ENCODE results near the gene LRP3. TPM values are rescaled to one million over a fixed set of nuclear protein-coding genes. Genes with fewer than 3 reads are reported as not detected.
A peak's percentile ranks its signal among the peaks of the same experiment; 100 is the strongest.

LRP3 gene
- polyA plus RNA-seq, 1 of the 3 experiments (the other 2 are of a cell fraction), result 8.2 TPM

DNA sequence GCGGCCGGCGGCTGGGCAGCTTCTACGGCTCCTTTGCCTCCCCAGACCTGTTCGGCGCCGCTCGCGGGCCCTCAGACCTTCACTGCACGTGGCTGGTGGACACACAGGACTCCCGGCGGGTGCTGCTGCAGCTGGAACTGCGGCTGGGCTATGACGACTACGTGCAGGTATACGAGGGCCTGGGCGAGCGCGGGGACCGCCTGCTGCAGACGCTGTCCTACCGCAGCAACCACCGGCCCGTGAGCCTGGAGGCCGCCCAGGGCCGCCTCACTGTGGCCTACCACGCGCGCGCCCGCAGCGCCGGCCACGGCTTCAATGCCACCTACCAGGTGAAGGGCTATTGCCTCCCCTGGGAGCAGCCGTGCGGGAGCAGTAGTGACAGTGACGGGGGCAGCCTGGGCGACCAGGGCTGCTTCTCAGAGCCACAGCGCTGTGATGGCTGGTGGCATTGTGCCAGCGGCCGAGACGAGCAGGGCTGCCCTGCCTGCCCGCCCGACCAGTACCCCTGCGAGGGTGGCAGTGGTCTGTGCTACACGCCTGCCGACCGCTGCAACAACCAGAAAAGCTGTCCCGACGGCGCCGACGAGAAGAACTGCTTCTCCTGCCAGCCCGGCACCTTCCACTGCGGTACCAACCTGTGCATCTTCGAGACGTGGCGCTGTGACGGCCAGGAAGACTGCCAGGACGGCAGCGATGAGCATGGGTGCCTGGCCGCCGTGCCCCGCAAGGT is 11.6 kb downstream of the LRP3 start (continued):
- no peak for TF ChIP-seq CHD2 (IDR thresholded peaks at IDR 0.05; ENCODE audit: low read length, partially characterized antibody)

DNA sequence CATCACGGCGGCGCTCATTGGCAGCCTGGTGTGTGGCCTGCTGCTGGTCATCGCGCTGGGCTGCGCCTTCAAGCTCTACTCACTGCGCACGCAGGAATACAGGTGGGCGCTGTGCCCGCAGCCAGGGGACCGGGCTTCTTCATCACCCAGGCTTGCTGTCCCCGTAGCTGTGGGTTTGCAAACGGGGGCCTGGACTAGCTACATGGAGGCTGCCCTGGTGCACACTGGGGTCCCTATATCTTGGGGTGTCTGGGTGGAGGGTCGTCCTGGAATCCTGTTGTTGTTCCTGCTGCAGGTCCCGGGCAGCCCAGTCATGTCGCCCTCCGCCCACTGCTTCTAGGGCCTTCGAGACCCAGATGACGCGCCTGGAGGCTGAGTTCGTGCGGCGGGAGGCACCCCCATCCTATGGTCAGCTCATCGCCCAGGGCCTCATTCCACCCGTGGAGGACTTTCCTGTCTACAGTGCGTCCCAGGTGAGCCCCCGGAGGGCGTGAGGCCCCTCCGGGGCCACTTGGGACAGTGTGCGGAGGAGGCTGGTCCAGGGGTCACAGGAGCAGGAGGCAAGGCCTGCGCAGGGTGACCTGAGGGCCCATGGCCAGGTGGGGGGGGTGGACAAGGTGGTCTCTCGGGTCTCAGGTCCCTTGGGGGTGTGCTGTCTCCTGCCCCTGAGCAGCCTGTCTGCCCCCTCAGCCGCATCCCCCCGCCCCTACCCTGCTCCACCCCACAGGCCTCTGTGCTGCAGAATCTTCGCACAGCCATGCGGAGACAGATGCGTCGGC is 12.3 kb downstream of the LRP3 start:
- Histone ChIP-seq H3K4me3 (ENCODE audit: low read depth in 2 of 2, low read length in 1 of 2) (no peak overlapping the region), H3K79me2 (ENCODE audit: insufficient read depth) (no peaks in the 10 kb centered on the region), H3K27ac (ENCODE audit: low read depth in 2 of 2, low read length in 1 of 2) (no peak overlapping the region), H3K27me3 (ENCODE audit: insufficient read depth) (no peaks in the 10 kb centered on the region), H3K4me1 (ENCODE audit: control insufficient read depth in 1 of 2, insufficient read depth in 2 of 2, low read depth in 1 of 2, low read length in 1 of 2) (no peaks in the 10 kb centered on the region; a peak in 1 of 4 replicates), H3K9me2 (no peaks in the 10 kb centered on the region), H3K36me3 (replicated peaks in 1 of 2; ENCODE audit: control insufficient read depth in 1 of 2, insufficient read depth in 2 of 2, low read length in 1 of 2) (peaks cover 0 to 3% of the 10 kb centered on the region in 2 experiments), H3K4me2 (no peak overlapping the region), H4K20me1 (ENCODE audit: insufficient read depth) (no peaks in the 10 kb centered on the region), H3F3A (replicated peaks; ENCODE audit: insufficient read depth) (no peaks in the 10 kb centered on the region), H3K9ac (no peak overlapping the region), H2AFZ (ENCODE audit: low read depth) (no peak overlapping the region), H3K9me3 (no peaks in the 10 kb centered on the region)
- TF ChIP-seq MEF2A (IDR thresholded peaks at IDR 0.05; ENCODE audit: borderline replicate concordance, low read depth), result no peak
- TF ChIP-seq TCF12 (IDR thresholded peaks at IDR 0.05), result no peak
- TF ChIP-seq TAF1 (IDR thresholded peaks at IDR 0.05; ENCODE audit: borderline replicate concordance, low read depth, low read length), result no peak
- TF ChIP-seq, protein P1, sequence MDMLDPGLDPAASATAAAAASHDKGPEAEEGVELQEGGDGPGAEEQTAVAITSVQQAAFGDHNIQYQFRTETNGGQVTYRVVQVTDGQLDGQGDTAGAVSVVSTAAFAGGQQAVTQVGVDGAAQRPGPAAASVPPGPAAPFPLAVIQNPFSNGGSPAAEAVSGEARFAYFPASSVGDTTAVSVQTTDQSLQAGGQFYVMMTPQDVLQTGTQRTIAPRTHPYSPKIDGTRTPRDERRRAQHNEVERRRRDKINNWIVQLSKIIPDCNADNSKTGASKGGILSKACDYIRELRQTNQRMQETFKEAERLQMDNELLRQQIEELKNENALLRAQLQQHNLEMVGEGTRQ (IDR thresholded peaks at IDR 0.05; ENCODE audit: borderline replicate concordance, low read depth, low read length), result no peak
- TF ChIP-seq SIN3A (IDR thresholded peaks at IDR 0.05; ENCODE audit: borderline replicate concordance, low read depth, low read length), result no peak
- TF ChIP-seq RXRA (IDR thresholded peaks at IDR 0.05; ENCODE audit: borderline replicate concordance, low read depth), result no peak
- ChIA-PET CTCF (interaction anchor here (0.9 to 1.3 kb wide), 3 partner anchors 12 to 62 kb away, joined by 3 read pairs; no protein-coding TSS in a partner anchor), POLR2A (no interaction called here)
- DNase-seq, result peak; percentile 26
- 90% methylated on average over 28 of the region's 38 CpGs for WGBS (ENCODE audit: low lambda C conversion rate)

DNA sequence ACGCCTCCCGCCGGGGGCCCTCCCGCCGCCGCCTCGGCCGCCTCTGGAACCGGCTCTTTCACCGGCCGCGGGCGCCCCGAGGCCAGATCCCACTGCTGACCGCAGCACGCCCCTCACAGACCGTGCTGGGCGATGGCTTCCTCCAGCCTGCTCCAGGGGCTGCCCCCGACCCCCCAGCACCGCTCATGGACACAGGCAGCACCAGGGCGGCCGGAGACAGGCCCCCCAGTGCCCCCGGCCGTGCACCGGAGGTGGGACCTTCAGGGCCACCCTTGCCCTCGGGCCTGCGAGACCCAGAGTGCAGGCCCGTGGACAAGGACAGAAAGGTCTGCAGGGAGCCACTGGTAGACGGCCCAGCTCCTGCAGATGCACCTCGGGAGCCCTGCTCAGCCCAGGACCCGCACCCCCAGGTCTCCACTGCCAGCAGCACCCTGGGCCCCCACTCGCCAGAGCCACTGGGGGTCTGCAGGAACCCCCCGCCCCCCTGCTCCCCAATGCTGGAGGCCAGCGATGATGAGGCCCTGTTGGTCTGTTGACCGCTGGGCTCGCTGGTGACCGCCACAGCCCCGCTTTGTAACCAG is 13.0 kb downstream of the LRP3 start:
- H3K9me2 ChIP-seq, result no peaks in the 10 kb centered on the region
- H3K4me3 ChIP-seq (ENCODE audit: low read depth in 2 of 2, low read length in 1 of 2), result no peak overlapping the region
- no peak overlapping the region; a peak in 1 of 4 replicates for H3K27ac ChIP-seq (ENCODE audit: low read depth in 2 of 2, low read length in 1 of 2)
- H3F3A ChIP-seq (replicated peaks; ENCODE audit: insufficient read depth), result no peaks in the 10 kb centered on the region
- no peak overlapping the region for H3K9ac ChIP-seq
- no peaks in the 10 kb centered on the region for H3K27me3 ChIP-seq (ENCODE audit: insufficient read depth)
- 99% methylated on average over 15 of the region's 38 CpGs for WGBS (ENCODE audit: low lambda C conversion rate)
- ChIA-PET POLR2A (no interaction called here), CTCF (interaction anchor here (1.0 to 1.4 kb wide), 5 partner anchors 13 to 571 kb away, joined by 3 to 6 read pairs (median 3); no protein-coding TSS in a partner anchor)
- peak; percentile 40 for DNase-seq
- no peaks in the 10 kb centered on the region for H3K9me3 ChIP-seq
- H2AFZ ChIP-seq (ENCODE audit: low read depth), result no peak overlapping the region
- H3K4me1 ChIP-seq (ENCODE audit: control insufficient read depth in 1 of 2, insufficient read depth in 2 of 2, low read depth in 1 of 2, low read length in 1 of 2), result no peaks in the 10 kb centered on the region; a peak in 1 of 4 replicates
- peaks cover 0 to 3% of the 10 kb centered on the region in 2 experiments for H3K36me3 ChIP-seq (replicated peaks in 1 of 2; ENCODE audit: control insufficient read depth in 1 of 2, insufficient read depth in 2 of 2, low read length in 1 of 2)
- H3K4me2 ChIP-seq, result no peak overlapping the region
- no peaks in the 10 kb centered on the region for H3K79me2 ChIP-seq (ENCODE audit: insufficient read depth)
- no peaks in the 10 kb centered on the region for H4K20me1 ChIP-seq (ENCODE audit: insufficient read depth)
- TF ChIP-seq, protein P2, sequence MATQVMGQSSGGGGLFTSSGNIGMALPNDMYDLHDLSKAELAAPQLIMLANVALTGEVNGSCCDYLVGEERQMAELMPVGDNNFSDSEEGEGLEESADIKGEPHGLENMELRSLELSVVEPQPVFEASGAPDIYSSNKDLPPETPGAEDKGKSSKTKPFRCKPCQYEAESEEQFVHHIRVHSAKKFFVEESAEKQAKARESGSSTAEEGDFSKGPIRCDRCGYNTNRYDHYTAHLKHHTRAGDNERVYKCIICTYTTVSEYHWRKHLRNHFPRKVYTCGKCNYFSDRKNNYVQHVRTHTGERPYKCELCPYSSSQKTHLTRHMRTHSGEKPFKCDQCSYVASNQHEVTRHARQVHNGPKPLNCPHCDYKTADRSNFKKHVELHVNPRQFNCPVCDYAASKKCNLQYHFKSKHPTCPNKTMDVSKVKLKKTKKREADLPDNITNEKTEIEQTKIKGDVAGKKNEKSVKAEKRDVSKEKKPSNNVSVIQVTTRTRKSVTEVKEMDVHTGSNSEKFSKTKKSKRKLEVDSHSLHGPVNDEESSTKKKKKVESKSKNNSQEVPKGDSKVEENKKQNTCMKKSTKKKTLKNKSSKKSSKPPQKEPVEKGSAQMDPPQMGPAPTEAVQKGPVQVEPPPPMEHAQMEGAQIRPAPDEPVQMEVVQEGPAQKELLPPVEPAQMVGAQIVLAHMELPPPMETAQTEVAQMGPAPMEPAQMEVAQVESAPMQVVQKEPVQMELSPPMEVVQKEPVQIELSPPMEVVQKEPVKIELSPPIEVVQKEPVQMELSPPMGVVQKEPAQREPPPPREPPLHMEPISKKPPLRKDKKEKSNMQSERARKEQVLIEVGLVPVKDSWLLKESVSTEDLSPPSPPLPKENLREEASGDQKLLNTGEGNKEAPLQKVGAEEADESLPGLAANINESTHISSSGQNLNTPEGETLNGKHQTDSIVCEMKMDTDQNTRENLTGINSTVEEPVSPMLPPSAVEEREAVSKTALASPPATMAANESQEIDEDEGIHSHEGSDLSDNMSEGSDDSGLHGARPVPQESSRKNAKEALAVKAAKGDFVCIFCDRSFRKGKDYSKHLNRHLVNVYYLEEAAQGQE (IDR thresholded peaks at IDR 0.05; ENCODE audit: low read depth, low read length), result no peak
- TF ChIP-seq EP300 (IDR thresholded peaks at IDR 0.05; ENCODE audit: borderline replicate concordance in 1 of 2, low read depth in 1 of 2, low read length in 1 of 2) (no peak), TAF1 (IDR thresholded peaks at IDR 0.05; ENCODE audit: borderline replicate concordance, low read depth, low read length) (no peak), MEF2A (IDR thresholded peaks at IDR 0.05; ENCODE audit: borderline replicate concordance, low read depth) (no peak), FOSL2 (IDR thresholded peaks at IDR 0.05; ENCODE audit: borderline replicate concordance, low read depth) (no peak), MXI1 (IDR thresholded peaks at IDR 0.05; ENCODE audit: low read depth, low read length) (no peak), JUND (IDR thresholded peaks at IDR 0.05) (no peak), FOXM1 (IDR thresholded peaks at IDR 0.05; ENCODE audit: low read depth) (no peak), TCF12 (IDR thresholded peaks at IDR 0.05) (no peak), POLR2AphosphoS5 (IDR thresholded peaks at IDR 0.05; ENCODE audit: low read depth, low read length) (no peak), TEAD4 (IDR thresholded peaks at IDR 0.05; ENCODE audit: borderline replicate concordance, insufficient read depth) (no peak)
- TF ChIP-seq, protein P3, sequence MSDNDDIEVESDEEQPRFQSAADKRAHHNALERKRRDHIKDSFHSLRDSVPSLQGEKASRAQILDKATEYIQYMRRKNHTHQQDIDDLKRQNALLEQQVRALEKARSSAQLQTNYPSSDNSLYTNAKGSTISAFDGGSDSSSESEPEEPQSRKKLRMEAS (IDR thresholded peaks at IDR 0.05; ENCODE audit: low read depth), result no peak
- TF ChIP-seq, protein P1 (IDR thresholded peaks at IDR 0.05; ENCODE audit: borderline replicate concordance, low read depth, low read length), result no peak

All from SK-N-SH (cell line).